H1 (cell line): ENCODE measurements around the gene TSPAN4. TPM values are rescaled to one million over a fixed set of nuclear protein-coding genes. Genes with fewer than 3 reads are reported as not detected.

Source experiments
- CTCF ChIA-PET: fragments of 300-600 bp; sonication (Branson Sonifier 250); formaldehyde crosslinking; loops from one replicate; lab custom pipeline; 2021; ENCODE audit not compliant: partially characterized antibody; lab: Charles Lee
- POLR2A ChIA-PET: fragments of 300-600 bp; sonication (Branson Sonifier 250); formaldehyde crosslinking; loops from one replicate; lab custom pipeline; 2021; ENCODE audit warnings: inconsistent platforms; ENCODE audit not compliant: partially characterized antibody; lab: Charles Lee
- DNase-seq, 2 experiments: peaks; one replicate each; pipeline versions ENCODE4 v3.0.0 to v3.0.0-alpha.2; 2010 to 2022; ENCODE audit warnings: low spot score in 2 of 2, low read depth in 1 of 2, mixed read lengths in 1 of 2
- FAIRE-seq: peaks from 2 replicates; lab custom pipeline; 2011; peaks lifted over from hg19 to GRCh38; lab: Jason Lieb, UNC
- H2AFZ ChIP-seq: 2 replicates; pipeline ENCODE4 v1.8.1; 2012; ENCODE audit warnings: low read length, inconsistent platforms
- H2AK5ac ChIP-seq: 2 replicates; pipeline ENCODE4 v1.6.1; 2013; ENCODE audit warnings: low read depth, low read length
- H2BK120ac ChIP-seq: replicated peaks from 2 replicates; pipeline ENCODE3; 2013; ENCODE audit warnings: low read depth, low read length, inconsistent platforms
- H2BK12ac ChIP-seq: 2 replicates; pipeline ENCODE4 v1.6.1; 2013; ENCODE audit warnings: low read depth, low read length
- H2BK15ac ChIP-seq: 2 replicates; pipeline ENCODE4 v1.6.1; 2013; ENCODE audit warnings: low read length
- H2BK20ac ChIP-seq: 2 replicates; pipeline ENCODE4 v1.6.1; 2013; ENCODE audit warnings: low read length
- H2BK5ac ChIP-seq: 2 replicates; pipeline ENCODE4 v1.6.1; 2013; ENCODE audit warnings: low read depth, low read length
- H3K14ac ChIP-seq: 2 replicates; pipeline ENCODE4 v1.6.1; 2013; ENCODE audit warnings: inconsistent platforms; ENCODE audit not compliant: insufficient read length
- H3K18ac ChIP-seq: 2 replicates; pipeline ENCODE4 v1.6.1; 2013; ENCODE audit warnings: low read length; ENCODE audit errors: extremely low read depth
- H3K23ac ChIP-seq: 2 replicates; pipeline ENCODE4 v1.6.1; 2013; ENCODE audit warnings: inconsistent platforms; ENCODE audit not compliant: insufficient read length
- H3K23me2 ChIP-seq: 2 replicates; pipeline ENCODE4 v1.6.1; 2013; ENCODE audit warnings: low read depth, low read length
- H3K27ac ChIP-seq: 2 replicates; pipeline ENCODE4 v1.6.1; 2011; ENCODE audit warnings: low read depth, low read length, inconsistent platforms
- H3K27me3 ChIP-seq, 4 experiments: replicated peaks in 1 of 4; 1 replicate in 1 of 4; 2 replicates in 3 of 4; pipeline versions ENCODE4 v1.6.1 to v1.8.1; 2011 to 2013; ENCODE audit warnings: low read length in 3 of 4, mild to moderate bottlenecking in 3 of 4, inconsistent platforms in 2 of 4, mixed read lengths in 2 of 4, moderate library complexity in 1 of 4; ENCODE audit not compliant: control insufficient read depth in 3 of 4, insufficient read depth in 3 of 4; ENCODE audit errors: extremely low read depth in 1 of 4
- H3K36me3 ChIP-seq, 4 experiments: 2 replicates each; pipeline versions ENCODE4 v1.6.1 to v1.8.1; 2011 to 2013; ENCODE audit warnings: mild to moderate bottlenecking in 4 of 4, low read length in 3 of 4, moderate library complexity in 2 of 4, control low read depth in 1 of 4, inconsistent platforms in 1 of 4; ENCODE audit not compliant: insufficient read depth in 4 of 4, control insufficient read depth in 2 of 4
- H3K4ac ChIP-seq: replicated peaks from 2 replicates; pipeline ENCODE3; 2013; ENCODE audit warnings: low read length, low read depth, mixed read lengths, inconsistent platforms; ENCODE audit not compliant: insufficient read length
- H3K4me1 ChIP-seq, 4 experiments: replicated peaks in 1 of 4; 1 replicate in 1 of 4; 2 replicates in 3 of 4; pipeline versions ENCODE4 v1.6.1 to v1.8.1; 2011 to 2013; ENCODE audit warnings: low read length in 3 of 4, inconsistent platforms in 2 of 4, mixed read lengths in 1 of 4; ENCODE audit not compliant: insufficient read depth in 4 of 4, control insufficient read depth in 3 of 4
- H3K4me2 ChIP-seq, 2 experiments: 2 replicates each; pipeline versions ENCODE4 v1.6.1 to v1.8.1; 2011 to 2013; ENCODE audit warnings: low read depth in 2 of 2, low read length in 2 of 2, control low read depth in 1 of 2, inconsistent platforms in 1 of 2, mild to moderate bottlenecking in 1 of 2; ENCODE audit not compliant: insufficient read depth in 1 of 2
- H3K4me3 ChIP-seq, 4 experiments: fragments of 200-600, 300-600 bp in 1 of 4; sonication (generic), shearing (Covaris generic), sonication (Bioruptor Twin) in 1 of 4; 2 replicates each; pipeline versions ENCODE4 v1.5.1 to v1.8.1; 2011 to 2016; ENCODE audit warnings: low read length in 4 of 4, low read depth in 3 of 4, control low read depth in 2 of 4, inconsistent platforms in 2 of 4, mild to moderate bottlenecking in 2 of 4, mixed read lengths in 1 of 4, moderate library complexity in 1 of 4; ENCODE audit not compliant: insufficient read depth in 2 of 4; ENCODE audit errors: extremely low read depth in 1 of 4
- H3K56ac ChIP-seq: replicated peaks from 2 replicates; pipeline ENCODE3; 2013; ENCODE audit warnings: low read depth, mild to moderate bottlenecking, mixed read lengths, low read length, inconsistent platforms; ENCODE audit not compliant: insufficient read length
- H3K79me1 ChIP-seq: 2 replicates; pipeline ENCODE4 v1.6.1; 2013; ENCODE audit warnings: low read depth, low read length, control low read depth
- H3K79me2 ChIP-seq, 2 experiments: 2 replicates each; pipeline versions ENCODE4 v1.6.1 to v1.8.1; 2012 to 2013; ENCODE audit warnings: low read length in 2 of 2, mild to moderate bottlenecking in 2 of 2, inconsistent platforms in 1 of 2; ENCODE audit not compliant: insufficient read depth in 2 of 2, control insufficient read depth in 1 of 2
- H3K9ac ChIP-seq, 4 experiments: replicated peaks in 1 of 4; 1 replicate in 1 of 4; 2 replicates in 3 of 4; pipeline versions ENCODE4 v1.6.1 to v1.8.1; 2011 to 2013; ENCODE audit warnings: low read depth in 3 of 4, low read length in 3 of 4, control low read depth in 2 of 4, mild to moderate bottlenecking in 2 of 4, moderate library complexity in 2 of 4, inconsistent platforms in 1 of 4; ENCODE audit errors: extremely low read depth in 1 of 4
- H3K9me3 ChIP-seq, 2 experiments: 2 replicates each; pipeline versions ENCODE4 v1.6.1 to v1.8.1; 2012 to 2013; ENCODE audit warnings: mild to moderate bottlenecking in 2 of 2, moderate library complexity in 2 of 2, control low read depth in 1 of 2, inconsistent platforms in 1 of 2, low read depth in 1 of 2, low read length in 1 of 2, mixed read lengths in 1 of 2; ENCODE audit not compliant: insufficient read depth in 2 of 2
- H4K20me1 ChIP-seq, 2 experiments: replicated peaks in 1 of 2; 2 replicates each; pipeline versions ENCODE3 to v1.8.1; 2011 to 2013; ENCODE audit warnings: inconsistent platforms in 2 of 2, low read length in 2 of 2, mild to moderate bottlenecking in 1 of 2; ENCODE audit not compliant: insufficient read depth in 2 of 2, control insufficient read depth in 1 of 2
- H4K5ac ChIP-seq: 2 replicates; pipeline ENCODE4 v1.6.1; 2013; ENCODE audit warnings: low read length, low read depth, mixed read lengths, inconsistent platforms; ENCODE audit not compliant: insufficient read length
- H4K8ac ChIP-seq: 2 replicates; pipeline ENCODE4 v1.8.0; 2013; ENCODE audit warnings: mild to moderate bottlenecking, moderate library complexity, low read length, inconsistent platforms; ENCODE audit not compliant: insufficient read depth; ENCODE audit errors: extremely low read depth
- H4K91ac ChIP-seq: replicated peaks from 2 replicates; pipeline ENCODE3; 2013; ENCODE audit warnings: low read length, mixed read lengths, inconsistent platforms; ENCODE audit not compliant: insufficient read length
- ASH2L ChIP-seq: fragments of 200-600, 300-600 bp; sonication (generic); IDR thresholded peaks from one replicate; pipeline ENCODE4 v1.7.1; 2017; ENCODE audit warnings: low read length
- CHD2 ChIP-seq: IDR thresholded peaks from 2 replicates; pipeline ENCODE4 v1.6.1; 2012; ENCODE audit warnings: low read length, improper control_type of control experiment
- GABPA ChIP-seq: IDR thresholded peaks from 2 replicates; pipeline ENCODE4 v1.6.1; 2011; ENCODE audit warnings: mild to moderate bottlenecking, low read length, moderate library complexity, borderline replicate concordance; ENCODE audit not compliant: insufficient read depth
- HDAC6 ChIP-seq: IDR thresholded peaks from one replicate; pipeline ENCODE4 v1.7.1; 2012; ENCODE audit warnings: low read depth, mild to moderate bottlenecking, inconsistent platforms, low read length, moderate library complexity
- JUN ChIP-seq: IDR thresholded peaks from 2 replicates; pipeline ENCODE4 v1.6.1; 2011; ENCODE audit warnings: low read depth, mild to moderate bottlenecking, improper control_type of control experiment, low read length
- JUND ChIP-seq: IDR thresholded peaks from 2 replicates; pipeline ENCODE4 v1.6.1; 2011; ENCODE audit warnings: mild to moderate bottlenecking, improper control_type of control experiment, low read length
- POLR2AphosphoS5 ChIP-seq: IDR thresholded peaks from 2 replicates; pipeline ENCODE4 v1.6.1; 2011; ENCODE audit warnings: low read depth, low read length
- RBBP5 ChIP-seq: IDR thresholded peaks from 2 replicates; pipeline ENCODE4 v1.7.1; 2012; ENCODE audit warnings: low read depth, mild to moderate bottlenecking, inconsistent platforms, low read length, moderate library complexity, borderline replicate concordance
- SIRT6 ChIP-seq: IDR thresholded peaks from one replicate; pipeline ENCODE4 v1.7.1; 2012; ENCODE audit warnings: low read length, inconsistent platforms
- SP2 ChIP-seq: IDR thresholded peaks from 2 replicates; pipeline ENCODE4 v1.6.1; 2012; ENCODE audit warnings: mild to moderate bottlenecking, low read length, inconsistent platforms
- TBP ChIP-seq: IDR thresholded peaks from 2 replicates; pipeline ENCODE4 v1.6.1; 2011; ENCODE audit warnings: low read depth, low read length, improper control_type of control experiment
- WGBS, 2 experiments: shearing (Covaris generic) in 1 of 2; methylation state at CpG; one replicate each; pipeline versions ENCODE4 v1.1.6 to v1.1.7; 2013 to 2015; ENCODE audit warnings: low lambda C conversion rate in 2 of 2, mixed read lengths in 2 of 2, inconsistent platforms in 1 of 2, low coverage in 1 of 2, missing lambda C conversion rate in 1 of 2; ENCODE audit not compliant: insufficient replicate concordance in 2 of 2, insufficient coverage in 1 of 2, insufficient read length in 1 of 2; ENCODE audit errors: extremely low coverage in 1 of 2, missing lambda C conversion rate in 1 of 2; 5-methylcytosine and 5-hydroxymethylcytosine counted together
- polyA plus RNA-seq, 7 experiments: library from polyadenylated mRNA; depleted of rRNA in 3 of 7; stranded (reverse) in 5 of 7; unstranded in 2 of 7; fragments of >200 nt in 5 of 7; fragments of 200-250 nt in 2 of 7; gene quantifications; 1 replicate in 5 of 7; 2 replicates in 1 of 7; 4 replicates in 1 of 7; pipeline versions ENCODE4 v1.2.1 to v1.2.3, GENCODE V29; 2011 to 2013; ENCODE audit warnings: missing spikeins in 2 of 7, mixed read lengths in 2 of 7
- total RNA-seq: library from RNA; stranded (reverse); fragmentation: NEBNext Ultra II Directional; extraction: Animal tissue kit (Norgen Biotek cat#: 25700); gene quantifications from 2 replicates; pipeline ENCODE4 v1.2.1, GENCODE V29; 2021
- TF ChIP-seq, protein P1 (sequence below): IDR thresholded peaks from 2 replicates; pipeline ENCODE4 v1.6.1; 2011; ENCODE audit warnings: low read length, improper control_type of control experiment

TSPAN4 gene
- total and polyA plus RNA-seq, 2 of the 8 experiments (the other 6 are each of a cell fraction or from before 2014, with no cell fraction given), result 74.1 to 145 TPM

DNA sequence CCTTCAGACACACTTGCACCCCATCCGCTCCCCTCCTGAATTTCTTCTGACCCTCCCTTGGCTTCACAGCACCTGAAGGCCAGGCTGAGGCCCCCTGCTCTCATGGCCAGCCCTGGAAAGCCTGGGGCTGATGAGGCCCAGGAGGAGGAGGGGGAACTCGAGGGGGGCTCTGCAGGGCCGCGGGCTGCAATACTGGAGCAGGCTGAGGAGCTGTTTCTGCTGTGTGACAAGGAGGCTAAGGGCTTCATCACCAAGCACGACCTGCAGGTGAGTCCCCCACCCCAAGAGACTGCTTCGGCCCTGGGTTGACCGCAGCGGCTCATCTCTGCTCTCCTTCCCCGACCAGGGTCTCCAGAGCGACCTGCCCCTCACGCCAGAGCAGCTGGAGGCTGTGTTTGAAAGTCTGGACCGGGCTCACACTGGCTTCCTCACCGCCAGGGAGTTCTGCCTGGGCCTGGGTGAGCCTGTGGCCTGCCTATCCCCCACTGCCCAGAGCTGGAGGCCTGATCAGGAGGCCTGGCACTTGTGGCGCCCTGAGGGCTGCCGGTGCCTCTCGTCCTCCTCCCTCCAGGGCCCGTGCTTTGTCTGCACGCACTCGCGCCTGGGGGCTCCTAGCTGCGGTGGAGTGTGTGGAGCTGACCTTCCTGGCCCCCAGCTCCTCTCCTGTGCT is 14.0 kb upstream of the TSPAN4 start:
- H2AFZ ChIP-seq, result no peak overlapping the region
- peak overlapping the region; percentile 92; the same call in 1 of the 2 replicates for H2BK12ac ChIP-seq
- H2AK5ac ChIP-seq, result peak overlapping the region; percentile 49; the same call in 1 of the 2 replicates
- POLR2A ChIA-PET, result interaction anchor here (0.9 to 53.0 kb wide), 4 partner anchors 2 to 81 kb away, joined by 3 to 1917 read pairs (median 960); partner anchors contain the start of genes CD151, CEND1, CRACR2B and PIDD1
- peaks cover 0 to 10% (median 1%) of the 10 kb centered on the region in 4 experiments; a peak in 1 of 8 replicates for H3K36me3 ChIP-seq
- no peak overlapping the region for H3K56ac ChIP-seq
- H2BK15ac ChIP-seq, result peak overlapping the region; percentile 92
- DNase-seq (no peak), FAIRE-seq (no peak)
- H2BK20ac ChIP-seq, result peak overlapping the region; percentile 61; the same call in 1 of the 2 replicates
- peaks cover 33% of the 10 kb centered on the region for H3K23me2 ChIP-seq
- no peaks in the 10 kb centered on the region for H3K9me3 ChIP-seq
- 59% methylated on average over 20 of the region's 21 CpGs; no CpG with 5 or more reads in 1 of the 2 experiments for WGBS, 2 experiments
- H3K4me2 ChIP-seq, result peak overlapping the region; percentile 84 to 98
- peak overlapping the region; percentile 48 for H3K4ac ChIP-seq
- peak overlapping the region in 1 of 4 experiments; percentile 5; a peak in 1 of 7 replicates for H3K9ac ChIP-seq
- H3K79me2 ChIP-seq, result no peaks in the 10 kb centered on the region
- no peak overlapping the region for H3K27ac ChIP-seq
- H3K4me3 ChIP-seq, result peak overlapping the region in 2 of 4 experiments; percentile 62 to 74; a peak in 4 of 8 replicates
- peak overlapping the region; percentile 95 for H3K18ac ChIP-seq
- no peaks in the 10 kb centered on the region; the same call in 1 of the 2 replicates for H3K79me1 ChIP-seq
- CTCF ChIA-PET, result interaction anchor here (1.4 to 3.5 kb wide), 6 partner anchors 11 to 30 kb away, joined by 3 to 26 read pairs (median 6); partner anchors contain the start of genes POLR2L and TSPAN4
- peaks cover 6 to 41% (median 31%) of the 10 kb centered on the region in 4 experiments for H3K27me3 ChIP-seq
- peaks cover 2 to 8% of the 10 kb centered on the region in 2 experiments for H4K20me1 ChIP-seq
- H4K91ac ChIP-seq, result peak overlapping the region; percentile 37
- H4K8ac ChIP-seq, result no peak overlapping the region
- no peak overlapping the region for H2BK120ac ChIP-seq
- H4K5ac ChIP-seq, result peak overlapping the region; percentile 20
- peaks cover 0 to 47% (median 40%) of the 10 kb centered on the region in 4 experiments; a peak in 6 of 7 replicates for H3K4me1 ChIP-seq
- H3K14ac ChIP-seq, result no peak overlapping the region
- peak overlapping the region; percentile 85; the same call in 1 of the 2 replicates for H2BK5ac ChIP-seq
- no peak overlapping the region for H3K23ac ChIP-seq
- TF ChIP-seq SP2 (no peak), TBP (no peak), POLR2AphosphoS5 (no peak), JUND (no peak), SIRT6 (no peak), JUN (no peak), HDAC6 (no peak), GABPA (no peak), RBBP5 (no peak), ASH2L (no peak), CHD2 (no peak)
- TF ChIP-seq, protein P1, sequence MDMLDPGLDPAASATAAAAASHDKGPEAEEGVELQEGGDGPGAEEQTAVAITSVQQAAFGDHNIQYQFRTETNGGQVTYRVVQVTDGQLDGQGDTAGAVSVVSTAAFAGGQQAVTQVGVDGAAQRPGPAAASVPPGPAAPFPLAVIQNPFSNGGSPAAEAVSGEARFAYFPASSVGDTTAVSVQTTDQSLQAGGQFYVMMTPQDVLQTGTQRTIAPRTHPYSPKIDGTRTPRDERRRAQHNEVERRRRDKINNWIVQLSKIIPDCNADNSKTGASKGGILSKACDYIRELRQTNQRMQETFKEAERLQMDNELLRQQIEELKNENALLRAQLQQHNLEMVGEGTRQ, result no peak
